ENCODE measurements around the gene KIAA0825.

GRCh38 chr5:94310833-94311232 lies 307.6 kb downstream of the KIAA0825 start:
- TF ChIP-seq CTCF (IDR thresholded peaks at IDR 0.05; ENCODE audit: low read length): no peak
- TF ChIP-seq EZH2 (IDR thresholded peaks at IDR 0.05; ENCODE audit: borderline replicate concordance, low read length): no peak
